Heart left ventricle (tissue), 16 donors: ENCODE results near the gene OR1D2. TPM values are rescaled to one million over a fixed set of nuclear protein-coding genes. Genes with fewer than 3 reads are reported as not detected.
A peak's percentile ranks its signal among the peaks of the same experiment; 100 is the strongest.

Experiments used
- ATAC-seq, 4 donors: fragments of 200-7000 bp; cut with Tn5 transposase; one replicate each; pipeline ENCODE4 v1.9.1; 2020 to 2022; ENCODE audit warnings: moderate library complexity in 4 of 4, mild to moderate bottlenecking in 3 of 4, moderate number of reproducible peaks in 1 of 4
- DNase-seq, 5 donors: peaks; one replicate each; pipeline ENCODE4 v3.0.0-alpha.2; 2020
- H3K27ac ChIP-seq, 12 donors: fragments of 200-600 bp; sonication (generic) in 4 of 12; one replicate each; pipeline versions ENCODE4 v1.5.0 to v1.8.0; 2016 to 2022; ENCODE audit warnings: mild to moderate bottlenecking in 2 of 12
- H3K27me3 ChIP-seq, 9 donors: fragments of 200-600 bp; sonication (generic) in 2 of 9; one replicate each; pipeline versions ENCODE4 v1.5.1 to v1.8.0; 2016 to 2022; ENCODE audit warnings: mild to moderate bottlenecking in 3 of 9
- H3K36me3 ChIP-seq, 9 donors: fragments of 200-600 bp; sonication (generic) in 2 of 9; one replicate each; pipeline versions ENCODE4 v1.5.0 to v1.8.0; 2018 to 2022; ENCODE audit warnings: mild to moderate bottlenecking in 2 of 9
- H3K4me1 ChIP-seq, 12 donors: fragments of 200-600 bp; sonication (generic) in 4 of 12; one replicate each; pipeline versions ENCODE4 v1.5.0 to v1.8.0; 2016 to 2022; ENCODE audit warnings: mild to moderate bottlenecking in 3 of 12
- H3K4me3 ChIP-seq, 12 donors: fragments of 200-600 bp; sonication (generic) in 4 of 12; one replicate each; pipeline versions ENCODE4 v1.5.0 to v1.8.0; 2017 to 2022; ENCODE audit warnings: mild to moderate bottlenecking in 9 of 12, moderate library complexity in 4 of 12
- H3K9me3 ChIP-seq, 12 donors: fragments of 200-600 bp; sonication (generic) in 4 of 12; one replicate each; pipeline versions ENCODE4 v1.5.0 to v1.8.0; 2016 to 2022; ENCODE audit warnings: mild to moderate bottlenecking in 1 of 12
- CTCF ChIP-seq, 12 donors: fragments of 200-600 bp; sonication (generic) in 4 of 12; IDR thresholded peaks; one replicate each; pipeline versions ENCODE4 v1.5.0 to v1.8.0; 2018 to 2022; ENCODE audit warnings: antibody characterized with exemption in 12 of 12, mild to moderate bottlenecking in 5 of 12
- POLR2A ChIP-seq, 2 donors: fragments of 450-650 bp; IDR thresholded peaks; one replicate each; pipeline ENCODE4 v1.6.1; 2017; ENCODE audit warnings: antibody characterized with exemption in 2 of 2, mild to moderate bottlenecking in 2 of 2, moderate library complexity in 2 of 2
- WGBS, 4 donors: extraction: QIAGEN DNeasy Blood & Tissue Kit in 2 of 4; methylation state at CpG; one replicate each; pipeline versions ENCODE4 v1.1.5 to v1.1.7; 2013 to 2018; 5-methylcytosine and 5-hydroxymethylcytosine counted together
- intact Hi-C, 10 donors: fragments of 100-400 bp; cut with DNase I; formaldehyde crosslinking; loops; one replicate each; pipeline versions ENCODE4 v1.11.1 to v1.14.2; 2022
- polyA plus RNA-seq, 2 donors: library from polyadenylated mRNA; stranded (reverse); fragments of 200-250 nt; gene quantifications; one replicate each; pipeline ENCODE4 v1.2.3, GENCODE V29; 2013
- total RNA-seq, 9 donors: library from RNA; depleted of rRNA in 2 of 9; stranded (reverse); fragments of >200 nt in 2 of 9; fragmentation: NEBNext Ultra II Directional in 3 of 9; extraction: Animal tissue kit (Norgen Biotek cat#: 25700) in 3 of 9; gene quantifications; one replicate each; pipeline versions ENCODE4 v1.1.0 to v1.2.4, GENCODE V29; 2016 to 2023
- donor health status: ischemic (EF 13 %, LVEDD 7.1; RV severe dilation, severe dysfunction).
- donor health status: healthy with polysubstance abuse.
- donor health status: DM: no; HTN: yes; CAD: no.
- donor health status: DM: no; HTN: no; CAD: no.
- donor health status: ischemic (EF 25% LVEDD 6.9; RV normal size, moderate dysfunction).
- donor health status: ischemic (EF 25% LVEDD 5.7; RV mildly dilated, moderate dysfunction).
- donor health status: healthy.
- donor health status: DM: yes; HTN: yes; CAD: no.
- donor health status: ischemic (EF 35%, LVEDD 5.7; RV mildly dilated, moderate dysfunction).
- donor health status: nonischemic (EF 11% LVEDD 7.7; RV severe dilation, severe dysfunction).
- donor health status: DM: yes; HTN: yes; CAD: no.
- donor health status: PGD.
- donor health status: ischemic (EF 29% LVEDD 5.4; RV normal size, mild dysfunction).
- donor health status: nonischemic (EF 23%, LVEDD 6.1; RV moderate dilation, normal function).

OR1D2 gene
- total and polyA plus RNA-seq, 11 donors: not detected

GRCh38 chr17:3049705-3050295 lies 54.4 kb downstream of the OR1D2 start:
- no peaks in the 10 kb centered on the region for H3K27me3 ChIP-seq
- peak overlapping the region in 2 of 12 donors; percentile 79 to 80 for H3K27ac ChIP-seq
- H3K4me1 ChIP-seq: peaks cover 0 to 14% (median 4%) of the 10 kb centered on the region in 12 donors
- H3K36me3 ChIP-seq: no peaks in the 10 kb centered on the region
- intact Hi-C loops: loop anchor here in 8 of 10 donors (2.0 to 10.0 kb wide), 5 partner anchors 587 to 615 kb away; partner anchors contain the start of genes CTNS (in 1 of the 8), EMC6 (in 1 of the 8), SHPK (in 1 of the 8) and TAX1BP3 (in 1 of the 8)
- ATAC-seq: no peak
- DNase-seq: peak in 1 of 5 donors; percentile 14
- peak overlapping the region in 10 of 12 donors; percentile 39 to 87 (median 70) for H3K4me3 ChIP-seq
- peaks cover 0 to under 1% (median 0%) of the 10 kb centered on the region in 12 donors for H3K9me3 ChIP-seq
- TF ChIP-seq CTCF (IDR thresholded peaks at IDR 0.05) (no peak), POLR2A (IDR thresholded peaks at IDR 0.05) (no peak)
- 87 to 91% (median 89%) methylated on average over 8 of the region's 8 CpGs for WGBS, 4 donors

GRCh38 chr17:3048727-3049471 lies 55.3 kb downstream of the OR1D2 start:
- intact Hi-C loops: loop anchor here in 8 of 10 donors (2.0 to 10.0 kb wide), 5 partner anchors 588 to 616 kb away; partner anchors contain the start of genes CTNS (in 1 of the 8), EMC6 (in 1 of the 8), SHPK (in 1 of the 8) and TAX1BP3 (in 1 of the 8)
- 0 to 1% (median 1%) methylated on average over 31 to 50 of the region's 50 CpGs for WGBS, 4 donors
- Histone ChIP-seq H3K36me3 (no peaks in the 10 kb centered on the region), H3K9me3 (peaks cover 0 to 9% (median under 1%) of the 10 kb centered on the region in 12 donors), H3K27me3 (no peaks in the 10 kb centered on the region), H3K4me3 (peak overlapping the region; percentile 39 to 87 (median 70)), H3K4me1 (peaks cover 0 to 14% (median 4%) of the 10 kb centered on the region in 12 donors), H3K27ac (peak overlapping the region in 11 of 12 donors; percentile 52 to 85 (median 73))
- peak; percentile 99 to 100 (median 100) for ATAC-seq
- TF ChIP-seq POLR2A (IDR thresholded peaks at IDR 0.05) (peak in 1 of 2 donors; percentile 72), CTCF (IDR thresholded peaks at IDR 0.05) (peak; percentile 72 to 94 (median 84))
- peak; percentile 96 to 98 (median 97) for DNase-seq

GRCh38 chr17:3046753-3047152 lies 57.5 kb downstream of the OR1D2 start:
- no peak overlapping the region for H3K27ac ChIP-seq
- peaks cover 0 to 17% (median 3%) of the 10 kb centered on the region in 12 donors for H3K9me3 ChIP-seq
- H3K27me3 ChIP-seq: peaks cover 0 to 3% (median 0%) of the 10 kb centered on the region in 9 donors
- peaks cover 0 to 14% (median 4%) of the 10 kb centered on the region in 12 donors for H3K4me1 ChIP-seq
- no peaks in the 10 kb centered on the region for H3K36me3 ChIP-seq
- DNase-seq (no peak), ATAC-seq (no peak)
- whole genome bisulfite sequencing, 4 donors: 78 to 86% (median 80%) methylated on average over 3 of the region's 3 CpGs
- H3K4me3 ChIP-seq: no peak overlapping the region
- intact Hi-C loops: loop anchor here in 7 of 10 donors (5.0 to 10.0 kb wide), 4 partner anchors 598 to 618 kb away; partner anchors contain the start of genes EMC6 (in 1 of the 7) and TAX1BP3 (in 1 of the 7)
- TF ChIP-seq CTCF (IDR thresholded peaks at IDR 0.05) (no peak), POLR2A (IDR thresholded peaks at IDR 0.05) (no peak)
